Activated naive CD4-positive, alpha-beta T cell treated with anti-CD3 and anti-CD28 coated beads, Interleukin-2, amount 50 U/mL, for 72 hours (primary cell): ENCODE results near the gene TTC23L. TPM values are rescaled to one million over a fixed set of nuclear protein-coding genes. Genes with fewer than 3 reads are reported as not detected.
"Not testable (repeated sequence)": the region's sequence is repeated elsewhere in the genome, so short reads cannot be mapped to it uniquely, and the experiment has no call there.

ENCODE experiments used
- ATAC-seq, 2 donors: fragments of 150-1000 bp; cut with Tn5 transposase; 2 replicates each; pipeline ENCODE4 v1.10.0; 2021; ENCODE audit warnings: mild to moderate bottlenecking in 2 of 2, moderate library complexity in 2 of 2
- DNase-seq, 2 donors: peaks; one replicate each; pipeline ENCODE4 v3.0.0; 2021 to 2022; ENCODE audit warnings: low spot score in 2 of 2
- H3K27ac Mint-ChIP-seq, 2 donors: one replicate each; pipeline ENCODE4 v1.8.0; 2022; ENCODE audit warnings: mild to moderate bottlenecking in 2 of 2, mixed read lengths in 2 of 2
- H3K36me3 Mint-ChIP-seq, 2 donors: one replicate each; pipeline ENCODE4 v1.8.0; 2022; ENCODE audit warnings: mixed read lengths in 2 of 2
- H3K9me3 Mint-ChIP-seq, 2 donors: one replicate each; pipeline ENCODE4 v1.8.0; 2022; ENCODE audit warnings: mixed read lengths in 2 of 2
- total RNA-seq, 2 donors: library from RNA; stranded (reverse); gene quantifications; one replicate each; pipeline ENCODE4 v1.2.3, GENCODE V29; 2022

Gene TTC23L
- total RNA-seq, 2 donors from 2014 or later, result 0.25 to 0.32 TPM

DNA sequence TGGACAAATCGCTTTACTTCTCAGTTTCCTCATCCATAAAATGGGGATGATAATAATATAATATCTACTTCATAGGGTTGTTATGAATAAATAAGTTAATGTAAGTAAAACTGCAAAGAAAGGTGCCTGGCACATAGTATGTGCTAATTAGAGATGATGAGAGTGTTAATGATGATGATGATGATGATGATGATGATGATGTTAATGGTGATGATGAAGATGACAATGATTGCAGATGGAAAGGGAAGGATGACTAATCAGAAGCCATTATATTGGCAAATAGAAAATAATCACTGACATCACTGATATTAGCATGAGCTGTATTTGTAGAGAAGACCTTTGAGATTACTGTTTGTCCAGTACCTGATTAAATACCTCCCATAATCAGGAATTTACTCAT is 55.8 kb downstream of the TTC23L start:
- Mint-ChIP-seq H3K9me3 (no peaks in the 10 kb centered on the region), H3K36me3 (no peaks in the 10 kb centered on the region), H3K27ac (no peak overlapping the region)
- DNase-seq, result no peak
- ATAC-seq, result no peak

DNA sequence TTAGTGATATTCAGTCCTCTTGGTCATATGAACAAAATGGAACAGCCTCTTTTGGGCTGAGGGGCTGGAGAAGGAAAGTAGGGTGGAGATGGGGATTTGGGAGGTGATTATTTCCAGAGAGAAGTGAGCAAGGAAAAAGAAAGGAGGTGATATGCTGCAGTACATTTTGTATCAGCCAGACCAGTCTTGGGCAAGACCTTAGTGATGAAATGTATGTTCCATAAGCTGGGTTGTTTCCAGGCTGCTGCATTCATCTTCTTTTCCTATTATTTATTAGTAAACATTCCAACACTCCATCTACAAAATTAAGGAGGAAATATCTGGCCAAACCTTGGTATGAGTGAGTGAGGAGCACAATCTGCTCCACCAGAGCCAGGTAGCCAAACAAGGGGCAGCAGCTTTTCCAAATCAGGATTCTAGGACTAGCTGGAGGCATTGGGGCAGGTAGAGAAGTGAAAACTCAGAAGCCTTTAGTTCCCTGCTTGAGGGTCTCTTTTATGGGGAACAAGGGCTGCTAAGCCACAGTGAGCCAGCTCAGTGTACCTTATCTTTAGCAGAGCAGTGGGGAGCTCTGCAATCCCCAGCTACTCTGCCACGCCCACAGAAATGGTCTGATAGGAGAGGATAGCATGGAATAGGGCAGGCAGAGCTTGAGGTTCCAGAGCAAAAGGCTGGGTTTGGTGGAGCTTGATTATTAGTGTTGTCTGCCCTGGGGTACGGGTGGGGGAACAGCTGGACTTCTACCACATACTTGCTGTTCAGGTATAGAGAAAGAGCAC is 56.9 kb downstream of the TTC23L start:
- no peak overlapping the region for H3K27ac Mint-ChIP-seq
- H3K36me3 Mint-ChIP-seq, result no peaks in the 10 kb centered on the region
- ATAC-seq, result no peak
- DNase-seq, result no peak
- no peaks in the 10 kb centered on the region for H3K9me3 Mint-ChIP-seq

DNA sequence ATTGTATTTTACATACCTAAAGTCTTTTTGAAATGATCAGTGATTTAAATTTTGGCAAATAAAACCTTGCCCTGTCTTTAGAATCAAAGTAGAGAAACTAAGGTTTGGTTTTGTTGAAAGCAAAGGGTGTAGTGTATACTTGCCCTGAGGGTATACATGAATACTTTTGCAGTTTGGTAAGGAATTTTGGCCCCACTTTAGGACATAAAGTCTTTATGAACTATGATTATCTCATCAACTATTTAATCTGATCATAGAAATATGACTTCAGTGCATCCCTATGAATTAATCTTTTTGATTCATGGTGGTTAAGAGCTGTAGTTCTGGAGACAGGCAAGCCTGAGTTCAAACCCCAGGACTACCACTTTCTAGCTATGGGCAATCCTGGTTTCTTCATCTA is 58.7 kb downstream of the TTC23L start:
- ATAC-seq (no peak), DNase-seq (no peak)
- Mint-ChIP-seq H3K27ac (no peak overlapping the region), H3K9me3 (no peaks in the 10 kb centered on the region), H3K36me3 (no peaks in the 10 kb centered on the region)

DNA sequence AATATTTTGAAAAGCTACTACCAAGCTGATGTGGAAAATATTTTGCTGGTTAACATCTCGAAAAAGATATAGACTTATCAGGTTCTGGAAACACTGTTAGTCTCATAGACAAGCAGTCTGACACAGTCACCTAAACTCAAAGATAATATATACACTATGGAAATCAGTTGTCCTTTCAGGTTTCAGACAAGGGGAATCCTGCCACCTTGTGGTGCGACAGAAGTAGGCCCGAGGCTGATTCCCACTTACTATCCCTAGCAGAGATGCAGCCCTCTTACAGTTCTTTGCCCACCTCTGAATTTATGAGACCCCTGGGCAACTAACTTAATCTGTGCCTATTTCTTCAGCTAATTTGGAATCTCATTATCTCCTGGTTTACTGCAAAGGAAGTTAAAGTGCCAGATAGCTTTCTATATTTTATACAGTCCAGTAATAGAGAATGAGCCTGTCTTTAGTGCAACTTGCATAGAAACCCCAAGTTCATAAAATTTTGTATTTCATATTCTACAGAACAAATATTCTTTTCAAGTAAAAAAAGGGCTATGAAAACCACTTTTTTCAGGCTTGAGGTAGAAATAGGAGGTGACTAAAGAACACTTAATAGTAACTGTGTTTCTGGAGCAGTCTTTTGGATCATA is 59.4 kb downstream of the TTC23L start:
- no peaks in the 10 kb centered on the region for H3K36me3 Mint-ChIP-seq
- peak in 1 of 2 donors; percentile 52 for DNase-seq
- peak; percentile 64 to 75 for ATAC-seq
- H3K27ac Mint-ChIP-seq, result no peak overlapping the region
- H3K9me3 Mint-ChIP-seq, result no peaks in the 10 kb centered on the region

DNA sequence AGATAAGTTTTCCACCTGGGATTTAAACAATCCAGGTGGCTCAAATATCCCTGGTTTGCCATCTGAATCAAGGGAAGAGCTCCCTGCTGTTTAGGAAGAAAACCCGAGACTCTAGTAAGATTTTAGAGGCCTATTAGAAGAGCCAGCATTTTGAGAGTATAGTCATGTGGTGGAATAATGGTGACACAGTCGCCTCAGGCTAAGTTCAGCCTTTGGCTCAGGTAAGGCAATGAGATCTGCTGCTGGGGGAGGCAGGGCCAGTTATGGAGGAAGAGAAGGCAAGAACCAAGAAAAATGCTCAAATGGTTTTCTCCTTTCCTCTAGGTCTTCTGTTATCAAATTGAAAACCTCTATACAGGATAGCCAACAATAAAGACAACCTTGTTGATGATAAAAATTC is 60.1 kb downstream of the TTC23L start:
- Mint-ChIP-seq H3K9me3 (no peaks in the 10 kb centered on the region), H3K27ac (no peak overlapping the region), H3K36me3 (no peaks in the 10 kb centered on the region)
- ATAC-seq (no peak), DNase-seq (no peak)

DNA sequence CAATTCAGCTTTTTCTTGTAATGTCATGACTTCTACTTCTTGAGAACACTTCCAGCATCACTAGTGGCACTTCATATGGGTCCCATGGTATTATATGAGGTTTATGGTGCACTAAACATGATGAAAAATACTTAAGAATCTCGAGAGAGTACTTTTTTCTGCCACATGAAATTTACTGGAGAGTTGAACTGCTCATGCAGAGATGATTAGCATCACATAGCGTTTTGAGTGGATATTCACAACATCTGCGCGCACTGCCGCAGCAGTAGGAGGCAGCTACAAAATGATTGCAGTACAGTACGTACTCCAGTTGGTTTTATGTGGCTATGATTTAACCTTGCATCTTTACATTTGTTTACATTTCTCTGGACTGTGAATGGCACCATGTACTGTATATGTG is 61.7 kb downstream of the TTC23L start:
- Mint-ChIP-seq H3K9me3 (no peaks in the 10 kb centered on the region), H3K27ac (no peak overlapping the region), H3K36me3 (peaks cover 0 to 4% of the 10 kb centered on the region in 2 donors)
- ATAC-seq, result no peak
- no peak for DNase-seq

DNA sequence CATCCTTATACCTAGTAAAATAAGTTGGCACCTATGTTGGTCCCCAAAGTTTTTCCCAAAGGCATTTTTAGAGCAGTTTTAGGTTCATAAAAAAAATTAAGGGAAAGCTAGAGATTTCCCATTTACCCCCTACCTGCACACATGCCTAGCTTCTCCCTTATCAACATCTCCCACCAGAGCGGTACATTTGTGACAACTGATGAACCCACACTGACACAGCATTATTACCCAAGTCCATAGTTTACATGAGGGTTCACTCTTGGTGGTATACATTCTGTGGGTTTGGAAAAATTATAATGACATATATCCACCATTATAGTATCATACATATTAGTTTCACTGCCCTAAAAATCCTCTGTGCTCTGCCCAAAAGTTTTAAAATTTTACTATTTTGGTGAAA is 64.3 kb downstream of the TTC23L start:
- ATAC-seq, result no peak

DNA sequence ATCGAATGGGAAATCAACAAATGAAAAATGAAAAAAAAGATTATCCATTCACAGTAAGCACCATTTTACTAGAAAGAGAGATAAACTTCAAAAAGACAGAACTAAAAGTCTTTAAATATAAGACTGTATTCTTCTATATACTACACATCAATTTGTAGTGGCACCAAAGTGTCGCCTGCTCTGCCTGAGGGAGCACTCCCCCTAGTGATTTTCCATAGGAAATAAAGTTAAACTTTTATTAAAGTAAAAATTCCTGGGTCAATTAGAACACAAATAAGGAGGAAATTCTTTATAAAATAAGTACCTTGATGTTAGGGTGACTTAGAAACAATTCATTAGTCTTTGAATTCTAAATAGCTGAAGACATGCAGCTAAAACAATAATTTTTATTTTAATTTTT is 66.6 kb downstream of the TTC23L start:
- ATAC-seq, result no peak
- Mint-ChIP-seq H3K9me3 (no peaks in the 10 kb centered on the region), H3K27ac (no peak overlapping the region), H3K36me3 (peaks cover 4 to 12% of the 10 kb centered on the region in 2 donors)
- no peak for DNase-seq

More for the DNA sequence above, 64.3 kb downstream of the TTC23L start:
- Mint-ChIP-seq H3K36me3 (peaks cover under 1 to 4% of the 10 kb centered on the region in 2 donors), H3K9me3 (no peaks in the 10 kb centered on the region), H3K27ac (peak overlapping the region in 1 of 2 donors; percentile 38)
- no peak for DNase-seq

DNA sequence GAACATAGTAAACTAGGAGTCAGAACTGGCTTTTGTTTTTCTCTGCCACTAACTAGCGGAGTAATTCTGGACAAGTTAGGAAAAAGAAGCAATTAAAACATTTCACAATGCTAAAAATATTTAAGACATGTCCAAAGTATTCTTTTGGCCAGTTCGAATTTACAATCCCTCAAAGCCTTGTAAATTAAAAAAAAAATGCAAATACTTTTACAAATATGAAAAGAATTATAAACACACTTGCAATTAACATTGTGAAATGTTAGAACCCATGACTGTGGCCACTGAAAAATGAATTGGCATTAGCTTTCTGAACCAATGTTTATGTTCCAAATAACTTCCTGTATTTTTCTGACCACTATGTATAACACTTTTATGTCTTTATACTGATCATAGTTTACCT is 74.1 kb downstream of the TTC23L start:
- DNase-seq (no peak), ATAC-seq (no peak)
- H3K36me3 Mint-ChIP-seq, result peaks cover 35 to 43% of the 10 kb centered on the region in 2 donors
- no peak overlapping the region for H3K27ac Mint-ChIP-seq
- no peaks in the 10 kb centered on the region for H3K9me3 Mint-ChIP-seq

DNA sequence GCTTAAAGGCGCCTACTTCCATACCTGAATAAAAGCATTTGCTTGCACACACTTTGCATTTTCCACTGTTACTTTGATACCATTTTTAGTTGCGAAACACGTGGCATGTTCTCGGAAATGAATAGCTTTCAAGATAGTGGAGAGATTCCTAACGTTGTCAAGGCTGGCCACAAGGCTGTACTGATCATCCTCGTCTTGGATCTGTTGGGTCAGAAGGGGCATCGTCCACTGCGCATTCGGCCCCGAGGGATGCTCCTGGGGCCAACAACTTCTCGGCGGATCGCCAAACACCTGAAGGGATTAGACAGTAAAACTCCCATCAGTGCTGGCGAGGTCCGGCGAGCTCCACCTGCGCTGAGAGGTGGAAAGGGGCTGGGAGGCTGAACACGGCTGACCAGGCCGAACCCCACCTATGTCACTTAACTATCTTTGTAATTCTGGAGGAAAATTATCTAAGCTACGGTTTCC is 75.7 kb downstream of the TTC23L start:
- peaks cover 32 to 35% of the 10 kb centered on the region in 2 donors for H3K36me3 Mint-ChIP-seq
- DNase-seq, result no peak
- no peak overlapping the region for H3K27ac Mint-ChIP-seq
- no peaks in the 10 kb centered on the region for H3K9me3 Mint-ChIP-seq
- ATAC-seq, result peak; percentile 7 to 43

DNA sequence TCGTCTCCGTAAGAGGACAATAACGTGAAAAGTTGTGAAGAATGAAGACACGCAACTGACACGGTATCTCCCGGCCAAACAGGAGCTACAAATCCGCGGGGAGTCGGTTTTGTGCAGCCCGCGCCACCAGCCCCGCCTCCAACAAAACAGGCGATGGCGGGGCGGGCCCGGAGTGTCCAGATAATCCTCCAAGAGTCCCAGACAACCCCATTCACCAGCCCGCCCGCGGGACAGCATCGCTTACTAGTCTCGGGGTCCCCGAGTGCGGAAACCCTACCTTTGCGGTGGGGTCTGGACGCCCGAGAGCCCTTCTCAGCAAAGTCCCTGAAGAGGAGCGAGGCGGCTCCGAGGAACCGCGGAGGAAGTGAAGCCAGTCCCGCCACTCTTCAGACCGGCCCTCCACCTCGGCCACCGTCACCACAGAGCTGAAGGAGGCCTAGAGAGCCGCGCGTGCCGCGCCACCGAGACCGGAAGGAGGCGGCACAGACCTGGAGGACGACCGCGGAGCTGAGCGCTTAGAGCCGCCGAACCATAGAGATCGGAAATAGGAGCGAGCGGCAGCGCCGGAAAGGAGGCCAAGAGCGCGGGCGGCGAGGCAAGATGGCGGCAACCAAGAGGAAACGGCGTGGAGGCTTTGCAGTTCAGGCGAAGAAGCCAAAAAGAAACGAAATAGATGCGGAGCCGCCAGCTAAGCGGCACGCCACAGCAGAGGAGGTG is 76.3 kb downstream of the TTC23L start, which contains the start of the genes BRIX1 and RAD1:
BRIX1 (plus strand) TSS at position 573 of the 717 bp plus-strand sequence; CDS start at position 601, 28 bp downstream.
RAD1 (minus strand) TSS at position 366 of the 717 bp plus-strand sequence. CDS start 612 bp downstream, outside the sequence.
- Mint-ChIP-seq H3K36me3 (peaks cover 32 to 35% of the 10 kb centered on the region in 2 donors), H3K9me3 (no peaks in the 10 kb centered on the region), H3K27ac (peak within 1 kb of the TSS in 1 of 2 donors; percentile 51)
- ATAC-seq, result peak; percentile 95 to 99
- DNase-seq, result peak; percentile 93 to 94

DNA sequence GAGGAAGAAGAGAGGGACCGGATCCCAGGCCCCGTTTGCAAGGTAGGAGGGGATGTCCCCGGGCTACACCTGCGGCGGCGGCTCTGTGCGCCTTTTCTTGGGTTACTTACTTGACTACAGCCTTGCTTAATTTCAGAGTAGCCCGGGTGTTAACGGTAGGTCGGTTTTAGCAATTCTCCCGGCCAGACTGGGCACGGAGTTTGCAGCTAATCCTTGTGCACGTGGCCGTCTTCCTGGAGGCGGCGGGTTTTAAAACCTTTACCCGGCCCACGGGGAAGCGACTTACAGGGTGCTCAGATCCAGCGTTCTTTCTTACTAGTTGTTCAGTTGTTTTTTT is 76.9 kb downstream of the TTC23L start:
- ATAC-seq, result peak in 1 of 2 donors; percentile 27
- peaks cover 30 to 35% of the 10 kb centered on the region in 2 donors for H3K36me3 Mint-ChIP-seq

DNA sequence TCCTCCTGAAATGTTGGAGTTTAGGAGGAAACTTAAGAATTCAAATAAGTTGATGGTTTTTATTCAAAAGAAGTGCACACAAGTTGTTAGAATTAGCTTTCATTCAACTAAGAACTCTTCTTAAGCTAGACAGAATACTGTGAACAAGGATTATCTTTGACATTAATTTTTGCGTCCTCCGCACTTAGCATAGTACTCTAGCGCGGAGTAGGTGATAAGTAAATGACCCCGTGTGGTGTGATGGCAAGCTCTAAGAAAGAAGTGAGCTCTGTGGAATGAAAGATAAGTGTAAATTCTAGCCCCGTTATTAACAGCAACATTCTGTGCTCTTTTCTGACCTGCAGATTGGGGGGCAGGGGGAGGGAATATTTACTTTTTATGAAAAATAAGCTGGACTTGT is 77.6 kb downstream of the TTC23L start:
- Mint-ChIP-seq H3K9me3 (no peaks in the 10 kb centered on the region), H3K36me3 (peaks cover 28 to 35% of the 10 kb centered on the region in 2 donors), H3K27ac (no peak overlapping the region)
- DNase-seq (no peak), ATAC-seq (no peak)

More for the DNA sequence above, 76.9 kb downstream of the TTC23L start:
- peak in 1 of 2 donors; percentile 15 for DNase-seq
- Mint-ChIP-seq H3K9me3 (no peaks in the 10 kb centered on the region), H3K27ac (no peak overlapping the region)

DNA sequence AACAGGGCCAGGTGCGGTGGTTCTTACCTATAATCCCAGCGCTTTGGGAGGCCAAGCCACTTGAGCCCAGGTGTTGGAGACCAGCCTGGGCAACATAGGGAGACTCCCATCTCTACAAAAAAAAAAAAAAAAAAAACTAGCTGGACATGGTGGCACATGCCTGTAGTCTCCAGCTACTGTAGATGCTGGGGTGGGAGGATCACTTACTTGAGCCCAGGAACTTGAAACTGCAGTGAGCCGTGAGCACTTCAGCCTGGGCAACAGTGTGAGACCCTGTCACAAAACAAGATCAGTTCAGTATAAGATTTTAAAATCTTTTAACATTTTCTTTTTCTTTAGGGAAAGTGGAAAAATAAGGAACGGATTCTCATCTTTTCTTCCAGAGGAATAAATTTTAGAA is 79.1 kb downstream of the TTC23L start:
- no peaks in the 10 kb centered on the region for H3K9me3 Mint-ChIP-seq
- peaks cover 22 to 27% of the 10 kb centered on the region in 2 donors for H3K36me3 Mint-ChIP-seq
- DNase-seq (no peak), ATAC-seq (no peak)
- H3K27ac Mint-ChIP-seq, result peak overlapping the region in 1 of 2 donors; percentile 6

DNA sequence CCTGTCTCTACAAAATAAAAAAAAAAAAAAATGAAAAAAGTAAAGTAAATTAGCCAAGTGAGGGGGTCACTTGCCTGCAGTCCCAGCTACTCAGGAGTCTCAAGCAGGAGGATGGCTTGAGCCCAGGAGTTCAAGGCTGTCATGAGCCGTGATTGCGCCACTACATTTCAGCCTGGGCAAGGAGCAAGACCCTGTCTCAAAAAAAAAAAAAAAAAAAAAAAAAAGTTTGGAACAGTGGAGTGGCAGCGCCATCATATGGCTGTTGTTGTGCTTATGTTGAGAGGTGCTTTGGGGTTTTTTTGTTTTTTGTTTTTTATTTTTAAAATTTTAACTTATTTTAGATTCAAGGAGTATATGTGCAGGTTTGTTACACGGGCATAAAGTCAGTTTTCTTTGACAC is 80.1 kb downstream of the TTC23L start:
- H3K27ac Mint-ChIP-seq, result peak overlapping the region in 1 of 2 donors; percentile 79
- DNase-seq (no peak), ATAC-seq (no peak)
- H3K9me3 Mint-ChIP-seq, result no peaks in the 10 kb centered on the region
- H3K36me3 Mint-ChIP-seq, result peaks cover 21 to 26% of the 10 kb centered on the region in 2 donors

DNA sequence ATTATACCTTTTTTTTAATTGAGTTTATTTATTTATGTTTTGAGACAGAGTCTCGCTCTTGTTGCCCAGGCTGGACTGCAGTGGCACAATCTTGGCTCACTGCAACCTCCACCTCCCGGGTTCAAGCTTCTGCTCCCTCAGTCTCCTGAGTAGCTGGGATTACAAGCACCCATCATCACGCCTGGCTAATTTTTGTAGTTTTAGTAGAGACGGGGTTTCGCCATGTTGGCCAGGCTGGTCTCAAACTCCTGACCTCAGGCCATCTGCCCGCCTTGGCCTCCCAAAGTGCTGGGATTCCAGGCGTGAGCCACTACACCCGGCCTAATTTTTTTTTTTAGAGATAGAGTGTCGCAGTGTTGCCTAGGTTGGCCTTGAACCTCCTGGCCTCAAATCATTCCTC is 84.3 kb downstream of the TTC23L start:
- H3K9me3 Mint-ChIP-seq, DNase-seq: not testable (repeated sequence)
- Mint-ChIP-seq H3K27ac (peak overlapping the region; percentile 77 to 79), H3K36me3 (peaks cover 6 to 28% of the 10 kb centered on the region in 2 donors)
- peak in 1 of 2 donors; percentile 7 for ATAC-seq
